Measurements from ENCODE around the gene SLC5A2.
"Not testable (repeated sequence)": the region's sequence is repeated elsewhere in the genome, so short reads cannot be mapped to it uniquely, and the experiment has no call there.

The SLC5A2 gene

GRCh38 chr16:31439519-31439918, 43.4 kb upstream of the SLC5A2 start:
- TF ChIP-seq ZBTB49 (tag by site-specific recombination; IDR thresholded peaks at IDR 0.05; ENCODE audit: low read depth) (no peak), ZNF530 (tag by site-specific recombination; IDR thresholded peaks at IDR 0.05; ENCODE audit: low read depth) (no peak)
- Histone ChIP-seq H3K4me1 (ENCODE audit: control insufficient read depth, insufficient read depth, low read length) (no peaks in the 10 kb centered on the region), H3K36me3 (ENCODE audit: control insufficient read depth in 2 of 2, insufficient read depth in 1 of 2, low read length in 2 of 2) (no peaks in the 10 kb centered on the region), H3K4me3 (ENCODE audit: low read depth, low read length) (no peak overlapping the region), H3K9me3 (ENCODE audit: control insufficient read depth, insufficient read depth, low read depth, low read length) (no peaks in the 10 kb centered on the region), H3K27ac (ENCODE audit: extremely low read depth, low read depth, low read length) (no peak overlapping the region)
- POLR2A ChIA-PET: interaction anchor here (1.1 kb wide), 1 partner anchor 322 kb away, joined by 3 read pairs; the partner anchor contains the start of gene KAT8
- CTCF ChIA-PET: interaction anchor here (0.7 to 1.5 kb wide), 4 partner anchors 12 to 392 kb away, joined by 3 read pairs; no protein-coding TSS in a partner anchor

- no peaks in the 10 kb centered on the region for H3K4me1 ChIP-seq (ENCODE audit: control insufficient read depth, insufficient read depth, low read length)
- ChIA-PET POLR2A (interaction anchor here (0.6 to 1.1 kb wide), 2 partner anchors 323 to 513 kb away, joined by 3 read pairs; partner anchors contain the start of gene KAT8), CTCF (interaction anchor here (0.6 to 1.5 kb wide), 5 partner anchors 11 to 455 kb away, joined by 3 to 6 read pairs (median 3); partner anchors contain the start of gene HSD3B7)
- TF ChIP-seq ZNF571 (tag by site-specific recombination; IDR thresholded peaks at IDR 0.05): no peak
- TF ChIP-seq ZBTB17 (tag by site-specific recombination; IDR thresholded peaks at IDR 0.05): peak; percentile 80
- no peaks in the 10 kb centered on the region for H3K36me3 ChIP-seq (ENCODE audit: control insufficient read depth in 2 of 2, insufficient read depth in 1 of 2, low read length in 2 of 2)
- no peaks in the 10 kb centered on the region for H3K9me3 ChIP-seq (ENCODE audit: control insufficient read depth, insufficient read depth, low read depth, low read length)
- no peak overlapping the region for H3K4me3 ChIP-seq (ENCODE audit: low read depth, low read length)
- H3K27ac ChIP-seq (ENCODE audit: extremely low read depth, low read depth, low read length): no peak overlapping the region
Measured at GRCh38 chr16:31440516-31441184, 42.3 kb upstream of the SLC5A2 start.

- ChIA-PET CTCF (interaction anchor here (0.6 to 3.6 kb wide), 8 partner anchors 12 to 572 kb away, joined by 3 to 27 read pairs (median 4); partner anchors contain the start of gene HSD3B7), POLR2A (interaction anchor here (1.0 to 1.8 kb wide), 5 partner anchors 10 to 368 kb away, joined by 5 to 7 read pairs (median 5); partner anchors contain the start of genes ARMC5, FUS, KAT8 and ZNF646)
- no peak overlapping the region for H3K27ac ChIP-seq (ENCODE audit: extremely low read depth, low read depth, low read length)
- TF ChIP-seq GLI2 (tag by site-specific recombination; IDR thresholded peaks at IDR 0.05; ENCODE audit: borderline replicate concordance, low read depth): no peak
- no peak for TF ChIP-seq OSR2 (tag by site-specific recombination; IDR thresholded peaks at IDR 0.05)
- H3K4me1 ChIP-seq (ENCODE audit: control insufficient read depth, insufficient read depth, low read length): no peaks in the 10 kb centered on the region
- no peaks in the 10 kb centered on the region for H3K9me3 ChIP-seq (ENCODE audit: control insufficient read depth, insufficient read depth, low read depth, low read length)
- no peaks in the 10 kb centered on the region for H3K36me3 ChIP-seq (ENCODE audit: control insufficient read depth in 2 of 2, insufficient read depth in 1 of 2, low read length in 2 of 2)
- H3K4me3 ChIP-seq (ENCODE audit: low read depth, low read length): no peak overlapping the region
Measured at GRCh38 chr16:31441956-31442355, 41.0 kb upstream of the SLC5A2 start.

- H3K4me3 ChIP-seq (ENCODE audit: low read depth, low read length); H3K36me3 ChIP-seq (ENCODE audit: control insufficient read depth in 2 of 2, insufficient read depth in 1 of 2, low read length in 2 of 2); POLR2A ChIA-PET; H3K9me3 ChIP-seq (ENCODE audit: control insufficient read depth, insufficient read depth, low read depth, low read length); CTCF ChIA-PET; H3K4me1 ChIP-seq (ENCODE audit: control insufficient read depth, insufficient read depth, low read length); H3K27ac ChIP-seq (ENCODE audit: extremely low read depth, low read depth, low read length): not testable (repeated sequence)
- peak; percentile 12 for TF ChIP-seq SETDB1 (IDR thresholded peaks at IDR 0.05; ENCODE audit: insufficient read length, low read length)
Measured at GRCh38 chr16:31445931-31446330, 37.0 kb upstream of the SLC5A2 start.

GRCh38 chr16:31451201-31451600, 31.7 kb upstream of the SLC5A2 start:
- H3K4me3 ChIP-seq (ENCODE audit: low read depth, low read length): no peak overlapping the region
- CTCF ChIA-PET: interaction anchor here (0.6 to 5.3 kb wide), 10 partner anchors 8 to 417 kb away, joined by 3 to 27 read pairs (median 4); partner anchors contain the start of gene ZNF843
- H3K36me3 ChIP-seq (ENCODE audit: control insufficient read depth in 2 of 2, insufficient read depth in 1 of 2, low read length in 2 of 2): peaks cover 0 to 7% of the 10 kb centered on the region in 2 experiments; a peak in 1 of 3 replicates
- H3K27ac ChIP-seq (ENCODE audit: extremely low read depth, low read depth, low read length): no peak overlapping the region
- peaks cover 10% of the 10 kb centered on the region for H3K4me1 ChIP-seq (ENCODE audit: control insufficient read depth, insufficient read depth, low read length)
- TF ChIP-seq ZXDB (tag by site-specific recombination; IDR thresholded peaks at IDR 0.05) (no peak), PRDM10 (tag by site-specific recombination; IDR thresholded peaks at IDR 0.05) (no peak), KLF16 (tag by site-specific recombination; IDR thresholded peaks at IDR 0.05) (no peak), ZNF544 (tag by site-specific recombination; IDR thresholded peaks at IDR 0.05) (no peak), ZNF777 (tag by site-specific recombination; IDR thresholded peaks at IDR 0.05; ENCODE audit: borderline replicate concordance) (no peak), ZNF701 (tag by site-specific recombination; IDR thresholded peaks at IDR 0.05) (no peak), ZNF175 (tag by site-specific recombination; IDR thresholded peaks at IDR 0.05) (no peak), ZBTB20 (tag by site-specific recombination; IDR thresholded peaks at IDR 0.05) (no peak)
- POLR2A ChIA-PET: interaction anchor here (0.5 to 1.5 kb wide), 7 partner anchors 8 to 333 kb away, joined by 3 to 6 read pairs (median 5); partner anchors contain the start of genes ARMC5, FUS, KAT8 and ZNF843
- H3K9me3 ChIP-seq (ENCODE audit: control insufficient read depth, insufficient read depth, low read depth, low read length): no peaks in the 10 kb centered on the region
